C4-2B (cell line): ENCODE measurements around the gene INIP.

Source experiments
- H3K27ac ChIP-seq: fragments of 450-650 bp; 2 replicates; pipeline ENCODE4 v1.5.1; 2017
- CTCF ChIP-seq: fragments of 450-650 bp; conservative IDR thresholded peaks from 2 replicates; pipeline ENCODE4 v1.5.1; 2017; ENCODE audit warnings: mild to moderate bottlenecking
- ZFX ChIP-seq: fragments of 450-650 bp; IDR thresholded peaks from 2 replicates; pipeline ENCODE4 v1.6.1; 2017

INIP gene

DNA sequence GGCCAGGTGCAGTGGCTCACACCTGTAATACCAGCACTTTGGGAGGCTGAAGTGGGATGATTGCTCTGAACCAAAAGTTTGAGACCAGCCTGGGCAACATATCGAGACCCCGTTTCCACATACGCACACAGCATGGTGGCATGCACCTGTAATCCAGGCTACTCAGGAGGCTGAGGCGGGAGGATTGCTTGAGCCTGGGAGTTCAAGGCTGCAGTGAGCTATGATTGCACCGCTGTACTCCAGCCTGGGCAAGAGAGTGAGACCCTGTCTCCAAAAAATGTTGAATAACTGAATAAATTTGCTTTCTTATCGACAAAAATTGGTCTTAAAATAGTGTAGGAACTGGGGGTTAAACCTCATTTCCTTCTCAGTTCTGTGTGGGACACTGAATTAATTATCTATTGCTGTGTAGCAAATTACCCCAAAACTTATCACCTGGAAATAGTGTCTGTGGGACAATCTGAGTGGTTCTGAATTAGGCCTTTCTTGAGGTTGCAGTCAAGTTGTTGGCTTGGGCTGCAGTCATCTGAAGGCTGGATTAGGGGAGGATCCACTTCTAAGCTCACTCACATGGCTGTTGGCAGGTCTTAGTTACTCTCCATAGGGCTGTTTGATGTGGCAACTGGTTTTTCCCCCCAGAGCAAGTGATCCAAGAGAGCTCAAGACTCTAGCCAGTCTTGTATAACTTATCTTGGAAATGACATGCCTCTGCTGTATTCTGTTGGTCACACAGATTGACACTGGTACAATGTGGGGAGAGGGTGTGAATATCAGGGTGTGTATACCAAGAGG, 34.6 kb upstream of the INIP start:
- TF ChIP-seq ZFX (no peak), CTCF (no peak)
- no peak overlapping the region for H3K27ac ChIP-seq

DNA sequence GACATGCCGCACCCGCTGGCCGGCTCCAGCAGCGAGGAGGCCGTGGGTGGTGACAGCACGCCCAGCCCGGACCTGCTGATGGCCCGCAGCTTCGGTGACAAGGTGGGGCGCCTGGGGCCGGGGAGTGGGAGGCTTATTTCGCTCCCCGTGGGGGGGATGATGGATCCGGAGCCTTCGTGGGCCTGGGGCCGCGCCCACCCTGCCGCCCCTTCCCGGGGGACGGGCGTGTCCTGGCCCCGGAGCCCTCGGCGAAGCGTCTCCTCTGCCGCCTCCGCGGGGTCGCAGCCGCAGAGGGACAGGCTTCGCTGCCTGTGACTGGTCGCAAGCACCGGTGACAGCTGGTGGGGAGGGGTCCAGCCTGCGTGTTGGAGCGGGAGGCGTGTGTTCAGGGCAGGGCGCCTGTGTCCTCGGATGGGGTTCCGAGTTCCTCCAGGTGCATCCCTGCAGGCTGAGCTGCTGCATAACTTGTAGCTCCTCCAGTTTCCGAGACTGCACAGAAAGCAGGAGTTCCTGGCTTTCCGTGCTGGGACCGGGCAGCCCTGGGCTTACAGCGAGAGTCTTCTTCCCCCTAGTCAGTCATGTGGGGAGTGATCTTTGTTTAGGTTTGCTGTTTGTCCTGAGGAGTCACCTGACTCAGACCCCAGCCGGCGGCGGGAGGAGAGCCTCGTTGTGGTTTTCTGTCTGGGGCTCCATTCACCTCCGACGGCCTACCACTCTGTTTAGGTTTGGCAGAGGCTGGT, 33.3 kb upstream of the INIP start:
- peak overlapping the region; percentile 81 for H3K27ac ChIP-seq
- TF ChIP-seq CTCF (no peak), ZFX (no peak)

- TF ChIP-seq CTCF: no peak
- TF ChIP-seq ZFX: 0 out of 2 replicates have a peak, but pooled peaks have one; percentile 29
- peak overlapping the region; percentile 81 for H3K27ac ChIP-seq
Observed at GRCh38 chr9:112750764-112751055, 32.8 kb upstream of the INIP start.

DNA sequence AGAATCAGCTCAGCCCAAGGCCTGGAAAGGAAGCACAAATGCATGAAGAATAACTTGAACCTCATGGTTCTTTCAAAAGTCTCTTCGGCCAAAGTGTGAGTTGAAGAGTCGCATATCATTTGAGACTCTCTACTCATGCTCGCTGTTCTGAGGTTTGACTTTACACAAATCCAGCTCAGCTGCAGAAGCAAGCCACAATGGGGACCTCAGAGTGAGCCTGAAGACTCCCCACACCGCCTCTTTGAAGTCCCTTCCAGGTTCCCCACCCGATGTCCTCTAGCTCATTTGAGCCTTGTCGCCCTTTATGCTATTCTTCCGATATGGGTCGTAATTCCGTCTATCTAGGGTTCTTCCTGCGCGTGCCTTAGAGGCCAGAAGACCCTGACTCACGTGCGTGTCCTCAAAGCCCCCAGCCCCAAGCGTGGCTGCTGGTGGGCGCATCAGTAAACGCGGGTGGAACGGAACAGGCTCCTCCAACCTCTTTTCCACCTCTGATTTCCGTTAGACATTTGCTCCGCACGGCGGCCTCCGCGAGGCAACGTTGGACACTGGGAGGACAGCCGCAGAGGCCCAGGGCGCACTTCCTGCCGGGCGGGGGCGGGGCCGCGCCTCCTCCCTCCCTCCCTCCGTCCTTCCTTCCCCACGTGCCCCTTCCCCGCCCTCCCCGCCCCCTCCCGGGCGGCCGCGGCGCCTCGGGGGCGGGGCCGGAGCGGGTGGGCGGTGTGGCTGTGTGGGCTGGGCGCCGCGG, 32.3 kb upstream of the INIP start, which contains the start of gene SNX30:
Gene SNX30, plus strand, starts transcription at position 745 of the 748 bp plus-strand sequence. CDS start 242 bp downstream, outside the sequence.
- TF ChIP-seq ZFX (peak; percentile 23; the same call in 1 of the 2 replicates), CTCF (no peak; the same call in 1 of the 2 replicates)
- peak within 1 kb of the TSS; percentile 81 for H3K27ac ChIP-seq

DNA sequence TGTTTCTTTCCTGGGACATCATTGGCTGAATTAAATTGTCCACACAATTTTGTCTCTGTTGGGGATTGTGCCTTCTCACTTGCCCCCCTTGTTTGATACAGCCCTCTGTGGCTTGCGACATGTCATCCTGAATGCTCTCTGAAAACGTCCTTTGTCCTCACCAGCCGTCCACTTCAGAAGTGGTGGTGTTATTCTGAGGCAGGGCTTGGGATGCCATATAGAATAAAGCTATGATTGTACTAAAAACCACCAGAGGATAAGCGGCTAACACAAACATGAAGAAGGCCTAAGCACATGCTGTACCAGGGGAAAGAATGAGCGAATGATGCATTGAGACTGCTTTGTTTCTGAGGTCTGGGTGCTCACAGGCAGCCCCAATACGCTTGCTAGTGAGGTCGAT, 29.2 kb upstream of the INIP start:
- TF ChIP-seq ZFX: no peak
- no peak for TF ChIP-seq CTCF
- no peak overlapping the region for H3K27ac ChIP-seq

- H3K27ac ChIP-seq: no peak overlapping the region
- TF ChIP-seq ZFX: no peak
- no peak for TF ChIP-seq CTCF
Observed at GRCh38 chr9:112744177-112744576, 26.3 kb upstream of the INIP start.
